Bronchial epithelial cell (primary cell): ENCODE data around the gene TSGA10. TPM values are rescaled to one million over a fixed set of nuclear protein-coding genes. Genes with fewer than 3 reads are reported as not detected.
A peak's percentile ranks its signal among the peaks of the same experiment; 100 is the strongest.
"Not testable (repeated sequence)": the region's sequence is repeated elsewhere in the genome, so short reads cannot be mapped to it uniquely, and the experiment has no call there.

ENCODE experiments used
- DNase-seq: peaks from one replicate; pipeline ENCODE4 v3.0.0-alpha.2; 2010; ENCODE audit warnings: low read depth
- FAIRE-seq: peaks from 2 replicates; lab custom pipeline; 2011; peaks lifted over from hg19 to GRCh38; lab: Jason Lieb, UNC
- H3K27me3 ChIP-seq: 2 replicates; pipeline ENCODE4 v1.5.1; 2011; ENCODE audit warnings: low read length; ENCODE audit not compliant: control insufficient read depth, insufficient read depth
- H3K36me3 ChIP-seq: 2 replicates; pipeline ENCODE4 v1.5.1; 2011; ENCODE audit warnings: low read length; ENCODE audit not compliant: control insufficient read depth, insufficient read depth
- H3K4me3 ChIP-seq: 2 replicates; pipeline ENCODE4 v1.5.1; 2011; ENCODE audit warnings: mild to moderate bottlenecking, low read depth, low read length, control low read depth
- CTCF ChIP-seq: IDR thresholded peaks from 2 replicates; pipeline ENCODE4 v1.5.1; 2011; ENCODE audit warnings: mild to moderate bottlenecking, moderate library complexity, low read length, control low read depth, inconsistent platforms; ENCODE audit not compliant: insufficient read depth, severe bottlenecking
- total RNA-seq: library from RNA; depleted of rRNA; stranded (reverse); fragments of >200 nt; gene quantifications from 2 replicates; pipeline ENCODE4 v1.2.1, GENCODE V29; 2014

The TSGA10 gene
- total RNA-seq, 1 donor from 2014 or later: 3.4 TPM

- Histone ChIP-seq H3K4me3 (peak within 1 kb of the TSS; percentile 81), H3K36me3 (no peaks in the 10 kb centered on the region), H3K27me3 (no peaks in the 10 kb centered on the region)
- DNase-seq: peak; percentile 84
- no peak for FAIRE-seq
- no peak for TF ChIP-seq CTCF
These were observed 13.3 kb downstream of the TSGA10 start, which contains the start of gene C2orf15 for GRCh38 chr2:99141110-99142108. Gene C2orf15, plus strand, starts transcription at chr2:99141707. Its CDS starts 8,852 bp downstream, at chr2:99150559.

- no peak for TF ChIP-seq CTCF
- DNase-seq (no peak), FAIRE-seq (no peak)
- H3K36me3 ChIP-seq: no peaks in the 10 kb centered on the region
- H3K27me3 ChIP-seq: no peaks in the 10 kb centered on the region
- H3K4me3 ChIP-seq: peak overlapping the region; percentile 81
These were observed 14.0 kb downstream of the TSGA10 start for GRCh38 chr2:99140860-99141109.

DNA sequence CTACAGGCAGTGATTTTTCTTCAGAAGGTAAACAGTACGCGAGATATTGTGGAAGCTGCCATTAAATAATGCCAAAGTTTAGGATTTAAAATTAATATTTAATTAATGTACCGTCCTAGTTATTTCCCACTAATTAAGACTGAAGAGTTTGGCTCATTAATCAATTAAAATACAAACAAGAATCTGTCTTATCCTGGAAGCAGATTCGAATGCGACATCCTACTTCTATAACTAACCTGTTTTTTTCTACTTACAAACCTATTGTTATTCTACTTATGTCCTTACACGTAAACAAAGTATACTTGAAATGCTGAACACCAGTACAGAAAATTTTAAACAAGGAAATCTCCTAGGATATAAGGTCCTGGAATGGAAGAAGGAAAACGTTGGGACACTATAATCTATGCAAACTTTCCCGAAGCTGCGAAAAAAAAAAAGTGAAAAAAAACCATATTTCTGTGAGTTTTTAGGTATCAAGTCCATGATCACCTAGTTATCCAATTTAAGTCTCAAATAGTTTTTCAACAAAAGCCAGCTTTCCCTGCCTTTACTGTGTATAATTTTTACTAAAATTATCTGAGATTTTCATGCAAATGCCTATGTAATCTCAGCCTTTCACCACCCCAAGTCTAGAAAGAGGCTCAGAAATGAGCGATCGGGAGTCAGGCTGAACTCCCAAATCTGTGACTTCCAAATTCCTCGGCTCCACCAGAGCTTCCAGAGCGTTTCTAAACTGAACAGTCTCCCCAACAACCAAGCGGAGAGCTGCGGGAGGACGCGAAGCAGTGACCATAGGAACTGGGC lies 14.5 kb downstream of the TSGA10 start:
- DNase-seq (peak; percentile 27), FAIRE-seq (no peak)
- H3K27me3 ChIP-seq: no peaks in the 10 kb centered on the region
- H3K4me3 ChIP-seq: peak overlapping the region; percentile 81
- H3K36me3 ChIP-seq: no peaks in the 10 kb centered on the region
- TF ChIP-seq CTCF: no peak

GRCh38 chr2:99139003-99139402 lies 15.7 kb downstream of the TSGA10 start:
- DNase-seq (peak; percentile 17), FAIRE-seq (no peak)
- no peaks in the 10 kb centered on the region for H3K36me3 ChIP-seq
- no peaks in the 10 kb centered on the region for H3K27me3 ChIP-seq
- TF ChIP-seq CTCF: no peak
- H3K4me3 ChIP-seq: no peak overlapping the region

GRCh38 chr2:99135044-99135556 lies 19.6 kb downstream of the TSGA10 start:
- not testable (repeated sequence) for H3K36me3 ChIP-seq, FAIRE-seq, H3K4me3 ChIP-seq, DNase-seq, H3K27me3 ChIP-seq

- Histone ChIP-seq H3K36me3 (no peaks in the 10 kb centered on the region), H3K27me3 (no peaks in the 10 kb centered on the region), H3K4me3 (no peak overlapping the region)
- FAIRE-seq (peak; percentile 28), DNase-seq (no peak)
- no peak for TF ChIP-seq CTCF
These were observed 26.8 kb downstream of the TSGA10 start for GRCh38 chr2:99127981-99128380.
